Activated effector memory CD4-positive, alpha-beta T cell treated with anti-CD3 and anti-CD28 coated beads, Interleukin-2, amount 50 U/mL, for 16 hours (primary cell): ENCODE data around the gene IGFBP1.
"Not testable (repeated sequence)": the region's sequence is repeated elsewhere in the genome, so short reads cannot be mapped to it uniquely, and the experiment has no call there.

Experiments used
- DNase-seq: peaks from one replicate; pipeline ENCODE4 v3.0.0-alpha.2; 2020

IGFBP1 gene

GRCh38 chr7:45940237-45940781 lies 52.0 kb downstream of the IGFBP1 start:
- DNase-seq = not testable (repeated sequence)

GRCh38 chr7:45940939-45941338 lies 52.7 kb downstream of the IGFBP1 start:
- DNase-seq = no peak
